K562 (cell line): ENCODE results near the gene RGR.

ENCODE experiments used
- CBX3 ChIP-seq, 2 experiments: IDR thresholded peaks; 1 replicate in 1 of 2; 2 replicates in 1 of 2; pipeline ENCODE4 v1.6.1; 2012; ENCODE audit warnings: inconsistent platforms in 2 of 2, low read length in 2 of 2, borderline replicate concordance in 1 of 2, control low read depth in 1 of 2
- CHD1 ChIP-seq: fragments of 200-600 bp; sonication (generic); IDR thresholded peaks from one replicate; pipeline ENCODE4 v1.6.1; 2012; ENCODE audit warnings: mild to moderate bottlenecking, moderate library complexity, low read length, inconsistent platforms
- HMG20B ChIP-seq: fragments of 250-450 bp; sonication (Bioruptor Pico); IDR thresholded peaks from 2 replicates; pipeline ENCODE4 v1.5.0; 2021; ENCODE audit warnings: mild to moderate bottlenecking
- ZNF133 ChIP-seq: fragments of 250-450 bp; sonication (Bioruptor Pico); IDR thresholded peaks from 2 replicates; pipeline ENCODE4 v1.4.0; 2020; ENCODE audit warnings: mild to moderate bottlenecking
- ZNF695 ChIP-seq: fragments of 450-650 bp; formaldehyde crosslinking; IDR thresholded peaks from 2 replicates; pipeline ENCODE4 v1.4.0; 2020; ENCODE audit warnings: mild to moderate bottlenecking, moderate library complexity
- TF ChIP-seq, protein P1 (sequence below): IDR thresholded peaks from 2 replicates; pipeline ENCODE4 v1.6.1; 2011; ENCODE audit not compliant: insufficient read length; ENCODE audit errors: extremely low read depth
- TF ChIP-seq, protein P2 (sequence below): fragments of 450-650 bp; formaldehyde crosslinking; IDR thresholded peaks from 2 replicates; pipeline ENCODE4 v1.4.0; 2020; ENCODE audit warnings: mild to moderate bottlenecking, mixed read lengths

DNA sequence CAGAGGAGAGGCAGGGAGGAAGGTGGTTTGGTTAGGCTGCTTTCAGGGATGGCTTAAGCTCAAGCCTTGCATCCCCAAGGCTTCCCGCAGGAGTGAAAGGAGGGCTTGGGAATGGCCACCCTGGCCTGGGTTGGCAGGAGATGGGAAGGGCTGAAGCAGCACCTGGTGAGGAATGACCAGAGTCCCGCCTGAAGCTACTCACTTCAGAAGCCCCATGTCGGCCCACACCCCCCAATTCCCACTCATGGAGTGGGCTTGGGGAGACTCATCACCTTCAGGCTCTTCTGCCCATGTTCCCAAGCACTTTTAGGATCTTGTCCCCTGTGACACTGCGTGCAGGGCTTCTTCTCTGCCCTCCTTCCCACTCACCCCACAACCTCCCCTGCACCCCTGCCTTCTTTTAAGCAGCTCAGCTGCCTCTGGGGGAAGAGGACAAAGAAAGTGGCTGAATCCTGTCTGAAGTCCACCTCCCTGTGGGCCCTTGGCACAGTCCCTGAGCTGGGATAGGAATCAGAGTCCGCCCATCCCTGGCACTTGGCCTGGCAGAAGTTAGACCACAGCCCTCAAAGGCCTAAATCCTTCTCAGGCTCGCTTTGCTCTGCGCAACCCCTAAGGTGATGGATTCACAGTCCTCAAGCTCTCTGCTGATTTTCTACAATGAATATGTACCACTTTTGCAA, 16.5 kb downstream of the RGR start:
- TF ChIP-seq, protein P1, sequence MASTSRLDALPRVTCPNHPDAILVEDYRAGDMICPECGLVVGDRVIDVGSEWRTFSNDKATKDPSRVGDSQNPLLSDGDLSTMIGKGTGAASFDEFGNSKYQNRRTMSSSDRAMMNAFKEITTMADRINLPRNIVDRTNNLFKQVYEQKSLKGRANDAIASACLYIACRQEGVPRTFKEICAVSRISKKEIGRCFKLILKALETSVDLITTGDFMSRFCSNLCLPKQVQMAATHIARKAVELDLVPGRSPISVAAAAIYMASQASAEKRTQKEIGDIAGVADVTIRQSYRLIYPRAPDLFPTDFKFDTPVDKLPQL = no peak
- TF ChIP-seq, protein P2, sequence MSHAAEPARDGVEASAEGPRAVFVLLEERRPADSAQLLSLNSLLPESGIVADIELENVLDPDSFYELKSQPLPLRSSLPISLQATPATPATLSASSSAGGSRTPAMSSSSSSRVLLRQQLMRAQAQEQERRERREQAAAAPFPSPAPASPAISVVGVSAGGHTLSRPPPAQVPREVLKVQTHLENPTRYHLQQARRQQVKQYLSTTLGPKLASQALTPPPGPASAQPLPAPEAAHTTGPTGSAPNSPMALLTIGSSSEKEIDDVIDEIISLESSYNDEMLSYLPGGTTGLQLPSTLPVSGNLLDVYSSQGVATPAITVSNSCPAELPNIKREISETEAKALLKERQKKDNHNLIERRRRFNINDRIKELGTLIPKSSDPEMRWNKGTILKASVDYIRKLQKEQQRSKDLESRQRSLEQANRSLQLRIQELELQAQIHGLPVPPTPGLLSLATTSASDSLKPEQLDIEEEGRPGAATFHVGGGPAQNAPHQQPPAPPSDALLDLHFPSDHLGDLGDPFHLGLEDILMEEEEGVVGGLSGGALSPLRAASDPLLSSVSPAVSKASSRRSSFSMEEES (CRISPR knock-in tag) = no peak
- TF ChIP-seq HMG20B (CRISPR knock-in tag) (no peak), CHD1 (no peak), CBX3 (IDR thresholded peaks at IDR 0.05; ENCODE audit: borderline replicate concordance in 1 of 2, low read length in 2 of 2) (no peak), ZNF133 (CRISPR knock-in tag) (no peak), ZNF695 (no peak)
